ENCODE measurements around the gene ACAA2.

GRCh38 chr18:49854681-49855080 is 41.3 kb upstream of the ACAA2 start:
- TF ChIP-seq CTCF (IDR thresholded peaks at IDR 0.05; ENCODE audit: control extremely low read depth in 1 of 3, insufficient read depth in 1 of 3, low read depth in 1 of 3, low read length in 3 of 3), result no peak
- TF ChIP-seq ATF3 (IDR thresholded peaks at IDR 0.05; ENCODE audit: insufficient read depth, low read depth, low read length), result no peak
- TF ChIP-seq KDM1A (IDR thresholded peaks at IDR 0.05; ENCODE audit: borderline replicate concordance, low read length), result no peak
- TF ChIP-seq RAD21 (IDR thresholded peaks at IDR 0.05 in 1 of 2, conservative IDR thresholded peaks at IDR 0.05 in 1 of 2; ENCODE audit: low read depth in 2 of 2, low read length in 2 of 2), result no peak
- TF ChIP-seq JUN (IDR thresholded peaks at IDR 0.05; ENCODE audit: low read depth, low read length), result no peak
- no peak for TF ChIP-seq TEAD4 (IDR thresholded peaks at IDR 0.05; ENCODE audit: low read depth, low read length)
- no peak for TF ChIP-seq EGR1 (IDR thresholded peaks at IDR 0.05; ENCODE audit: borderline replicate concordance, low read depth, low read length)
